ENCODE measurements around the gene PHF20.
"Not testable (repeated sequence)": the region's sequence is repeated elsewhere in the genome, so short reads cannot be mapped to it uniquely, and the experiment has no call there.

Gene PHF20

GRCh38 chr20:35771367-35771688 is 487 bp upstream of the PHF20 start:
- in situ Hi-C loops (cut with MboI; ENCODE audit: low sequenced_read_pairs, unreplicated experiment): no loop called here
- DNase-seq (ENCODE audit: low spot score): no peak
- no peak for TF ChIP-seq CTCF (IDR thresholded peaks at IDR 0.05; ENCODE audit: borderline replicate concordance, control extremely low read depth, extremely low read depth, insufficient read depth, missing control alignments)

GRCh38 chr20:35772563-35773058 is 796 bp downstream of the PHF20 start:
- in situ Hi-C loops (cut with MboI; ENCODE audit: low sequenced_read_pairs, unreplicated experiment): no loop called here
- DNase-seq (ENCODE audit: low spot score): no peak
- no peak for TF ChIP-seq CTCF (IDR thresholded peaks at IDR 0.05; ENCODE audit: borderline replicate concordance, control extremely low read depth, extremely low read depth, insufficient read depth, missing control alignments)

GRCh38 chr20:35773154-35773751 is 1.4 kb downstream of the PHF20 start:
- in situ Hi-C loops (cut with MboI; ENCODE audit: low sequenced_read_pairs, unreplicated experiment): no loop called here
- TF ChIP-seq CTCF (IDR thresholded peaks at IDR 0.05; ENCODE audit: borderline replicate concordance, control extremely low read depth, extremely low read depth, insufficient read depth, missing control alignments): no peak
- DNase-seq (ENCODE audit: low spot score): peak; percentile 58

- DNase-seq (ENCODE audit: low spot score): no peak
- no peak for TF ChIP-seq CTCF (IDR thresholded peaks at IDR 0.05; ENCODE audit: borderline replicate concordance, control extremely low read depth, extremely low read depth, insufficient read depth, missing control alignments)
- in situ Hi-C loops (cut with MboI; ENCODE audit: low sequenced_read_pairs, unreplicated experiment): no loop called here
Observed at GRCh38 chr20:35774391-35774790, 2.6 kb downstream of the PHF20 start.

- in situ Hi-C loops (cut with MboI; ENCODE audit: low sequenced_read_pairs, unreplicated experiment): no loop called here
- no peak for DNase-seq (ENCODE audit: low spot score)
- TF ChIP-seq CTCF (IDR thresholded peaks at IDR 0.05; ENCODE audit: borderline replicate concordance, control extremely low read depth, extremely low read depth, insufficient read depth, missing control alignments): no peak
Observed at GRCh38 chr20:35776513-35777101, 4.8 kb downstream of the PHF20 start.

- DNase-seq (ENCODE audit: low spot score); in situ Hi-C loops (cut with MboI; ENCODE audit: low sequenced_read_pairs, unreplicated experiment): not testable (repeated sequence)
Observed at GRCh38 chr20:35783811-35784210, 12.0 kb downstream of the PHF20 start.

GRCh38 chr20:35785541-35785940 is 13.7 kb downstream of the PHF20 start:
- DNase-seq (ENCODE audit: low spot score); in situ Hi-C loops (cut with MboI; ENCODE audit: low sequenced_read_pairs, unreplicated experiment): not testable (repeated sequence)

- TF ChIP-seq CTCF (IDR thresholded peaks at IDR 0.05; ENCODE audit: borderline replicate concordance, control extremely low read depth, extremely low read depth, insufficient read depth, missing control alignments): no peak
- DNase-seq (ENCODE audit: low spot score): no peak
- in situ Hi-C loops (cut with MboI; ENCODE audit: low sequenced_read_pairs, unreplicated experiment): no loop called here
Observed at GRCh38 chr20:35788796-35789195, 17.0 kb downstream of the PHF20 start.

Measured in GM13976 (cell line).